GM12878 (cell line): ENCODE results near the gene SLC39A2.

Source experiments
- CTCF ChIP-seq, 3 experiments: IDR thresholded peaks in 2 of 3; conservative IDR thresholded peaks in 1 of 3; 2 replicates each; pipeline ENCODE4 v1.5.1; 2011; ENCODE audit warnings: low read depth in 3 of 3, low read length in 3 of 3, mild to moderate bottlenecking in 3 of 3, control low read depth in 2 of 3, moderate library complexity in 2 of 3, inconsistent platforms in 1 of 3, mixed read lengths in 1 of 3; ENCODE audit not compliant: control insufficient read depth in 2 of 3, insufficient read depth in 1 of 3; ENCODE audit errors: extremely low read depth in 1 of 3
- NFIC ChIP-seq: IDR thresholded peaks from 2 replicates; pipeline ENCODE4 v1.6.1; 2012; ENCODE audit warnings: low read depth, mild to moderate bottlenecking, inconsistent platforms, low read length, moderate library complexity
- POLR2AphosphoS5 ChIP-seq: IDR thresholded peaks from 2 replicates; pipeline ENCODE4 v1.6.1; 2011; ENCODE audit warnings: mild to moderate bottlenecking, low read length, inconsistent platforms
- RCOR1 ChIP-seq: conservative IDR thresholded peaks from 2 replicates; pipeline ENCODE4 v1.6.1; 2012; ENCODE audit warnings: low read depth, low read length, improper control_type of control experiment
- SMC3 ChIP-seq: IDR thresholded peaks from 2 replicates; pipeline ENCODE4 v1.6.1; 2011; ENCODE audit warnings: low read length, improper control_type of control experiment, borderline replicate concordance
- WRNIP1 ChIP-seq: IDR thresholded peaks from 2 replicates; pipeline ENCODE4 v1.6.1; 2011; ENCODE audit warnings: low read depth, low read length, improper control_type of control experiment, borderline replicate concordance
- ZNF217 ChIP-seq: fragments of 450-650 bp; IDR thresholded peaks from 2 replicates; pipeline ENCODE4 v1.6.1; 2017; ENCODE audit warnings: antibody characterized with exemption, mild to moderate bottlenecking
- ZNF274 ChIP-seq: IDR thresholded peaks from one replicate; pipeline ENCODE4 v1.8.0; 2011; ENCODE audit not compliant: insufficient read length, insufficient read depth
- TF ChIP-seq, protein P1 (sequence below): IDR thresholded peaks from 2 replicates; pipeline ENCODE4 v1.6.1; 2012; ENCODE audit warnings: low read depth, low read length, improper control_type of control experiment
- TF ChIP-seq, protein P2 (sequence below): fragments of 450-650 bp; IDR thresholded peaks from 2 replicates; pipeline ENCODE4 v1.6.1; 2014; ENCODE audit warnings: mild to moderate bottlenecking
- TF ChIP-seq, protein P3 (sequence below): IDR thresholded peaks from 2 replicates; pipeline ENCODE4 v1.6.1; 2012; ENCODE audit warnings: mild to moderate bottlenecking, low read depth, low read length

GRCh38 chr14:21018286-21018685 lies 19.2 kb downstream of the SLC39A2 start:
- TF ChIP-seq ZNF217 (no peak), NFIC (no peak), CTCF (IDR thresholded peaks at IDR 0.05 in 2 of 3, conservative IDR thresholded peaks at IDR 0.05 in 1 of 3; ENCODE audit: control insufficient read depth in 2 of 3, extremely low read depth in 1 of 3, insufficient read depth in 1 of 3, low read depth in 3 of 3, low read length in 3 of 3) (no peak), RCOR1 (no peak), WRNIP1 (no peak), ZNF274 (no peak), SMC3 (no peak), POLR2AphosphoS5 (no peak)
- TF ChIP-seq, protein P1, sequence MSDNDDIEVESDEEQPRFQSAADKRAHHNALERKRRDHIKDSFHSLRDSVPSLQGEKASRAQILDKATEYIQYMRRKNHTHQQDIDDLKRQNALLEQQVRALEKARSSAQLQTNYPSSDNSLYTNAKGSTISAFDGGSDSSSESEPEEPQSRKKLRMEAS = no peak
- TF ChIP-seq, protein P2, sequence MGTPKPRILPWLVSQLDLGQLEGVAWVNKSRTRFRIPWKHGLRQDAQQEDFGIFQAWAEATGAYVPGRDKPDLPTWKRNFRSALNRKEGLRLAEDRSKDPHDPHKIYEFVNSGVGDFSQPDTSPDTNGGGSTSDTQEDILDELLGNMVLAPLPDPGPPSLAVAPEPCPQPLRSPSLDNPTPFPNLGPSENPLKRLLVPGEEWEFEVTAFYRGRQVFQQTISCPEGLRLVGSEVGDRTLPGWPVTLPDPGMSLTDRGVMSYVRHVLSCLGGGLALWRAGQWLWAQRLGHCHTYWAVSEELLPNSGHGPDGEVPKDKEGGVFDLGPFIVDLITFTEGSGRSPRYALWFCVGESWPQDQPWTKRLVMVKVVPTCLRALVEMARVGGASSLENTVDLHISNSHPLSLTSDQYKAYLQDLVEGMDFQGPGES = no peak
- TF ChIP-seq, protein P3, sequence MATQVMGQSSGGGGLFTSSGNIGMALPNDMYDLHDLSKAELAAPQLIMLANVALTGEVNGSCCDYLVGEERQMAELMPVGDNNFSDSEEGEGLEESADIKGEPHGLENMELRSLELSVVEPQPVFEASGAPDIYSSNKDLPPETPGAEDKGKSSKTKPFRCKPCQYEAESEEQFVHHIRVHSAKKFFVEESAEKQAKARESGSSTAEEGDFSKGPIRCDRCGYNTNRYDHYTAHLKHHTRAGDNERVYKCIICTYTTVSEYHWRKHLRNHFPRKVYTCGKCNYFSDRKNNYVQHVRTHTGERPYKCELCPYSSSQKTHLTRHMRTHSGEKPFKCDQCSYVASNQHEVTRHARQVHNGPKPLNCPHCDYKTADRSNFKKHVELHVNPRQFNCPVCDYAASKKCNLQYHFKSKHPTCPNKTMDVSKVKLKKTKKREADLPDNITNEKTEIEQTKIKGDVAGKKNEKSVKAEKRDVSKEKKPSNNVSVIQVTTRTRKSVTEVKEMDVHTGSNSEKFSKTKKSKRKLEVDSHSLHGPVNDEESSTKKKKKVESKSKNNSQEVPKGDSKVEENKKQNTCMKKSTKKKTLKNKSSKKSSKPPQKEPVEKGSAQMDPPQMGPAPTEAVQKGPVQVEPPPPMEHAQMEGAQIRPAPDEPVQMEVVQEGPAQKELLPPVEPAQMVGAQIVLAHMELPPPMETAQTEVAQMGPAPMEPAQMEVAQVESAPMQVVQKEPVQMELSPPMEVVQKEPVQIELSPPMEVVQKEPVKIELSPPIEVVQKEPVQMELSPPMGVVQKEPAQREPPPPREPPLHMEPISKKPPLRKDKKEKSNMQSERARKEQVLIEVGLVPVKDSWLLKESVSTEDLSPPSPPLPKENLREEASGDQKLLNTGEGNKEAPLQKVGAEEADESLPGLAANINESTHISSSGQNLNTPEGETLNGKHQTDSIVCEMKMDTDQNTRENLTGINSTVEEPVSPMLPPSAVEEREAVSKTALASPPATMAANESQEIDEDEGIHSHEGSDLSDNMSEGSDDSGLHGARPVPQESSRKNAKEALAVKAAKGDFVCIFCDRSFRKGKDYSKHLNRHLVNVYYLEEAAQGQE = no peak
